T-cell (primary cell): ENCODE results near the gene PSME2. TPM values are rescaled to one million over a fixed set of nuclear protein-coding genes. Genes with fewer than 3 reads are reported as not detected.

Experiments used
- ATAC-seq, 4 experiments: fragments of 200-7000 bp in 3 of 4; fragments of 150-1000 bp in 1 of 4; cut with Tn5 transposase; replicated peaks in 1 of 4; 1 replicate in 3 of 4; 2 replicates in 1 of 4; pipeline ENCODE4 v1.10.0; 2021; ENCODE audit warnings: moderate library complexity in 3 of 4, mild to moderate bottlenecking in 2 of 4, moderate number of reproducible peaks in 1 of 4
- CTCF ChIA-PET, 2 donors: fragments of 300-600 bp; sonication (Branson Sonifier 250); formaldehyde crosslinking; loops; one replicate each; lab custom pipeline; 2022; ENCODE audit warnings: antibody characterized with exemption in 2 of 2; lab: Charles Lee
- POLR2A ChIA-PET, 2 donors: fragments of 300-600 bp; sonication (Branson Sonifier 250); formaldehyde crosslinking; loops; one replicate each; lab custom pipeline; 2022; ENCODE audit warnings: antibody characterized with exemption in 2 of 2; lab: Charles Lee
- DNase-seq, 35 experiments: peaks; one replicate each; pipeline versions ENCODE4 v3.0.0 to v3.0.0-alpha.2; 2013 to 2023
- H3K27ac ChIP-seq: one replicate; pipeline ENCODE4 v1.5.1; 2013; ENCODE audit warnings: low read length
- H3K27me3 ChIP-seq, 2 experiments: replicated peaks in 1 of 2; 1 replicate in 1 of 2; 2 replicates in 1 of 2; pipeline versions ENCODE4 v1.6.1 to v1.7.0; 2013; ENCODE audit warnings: low read length in 1 of 2, mixed read lengths in 1 of 2; ENCODE audit not compliant: control insufficient read depth in 2 of 2, insufficient read depth in 2 of 2; ENCODE audit errors: extremely low read depth in 1 of 2
- H3K36me3 ChIP-seq, 2 donors: 1 replicate in 1 of 2; 2 replicates in 1 of 2; pipeline versions ENCODE4 v1.6.1 to v1.7.0; 2013; ENCODE audit warnings: low read length in 1 of 2; ENCODE audit not compliant: control insufficient read depth in 2 of 2, insufficient read depth in 1 of 2; ENCODE audit errors: extremely low read depth in 1 of 2
- H3K4me1 ChIP-seq, 2 experiments: 1 replicate in 1 of 2; 2 replicates in 1 of 2; pipeline versions ENCODE4 v1.6.1 to v1.7.0; 2013; ENCODE audit warnings: low read length in 2 of 2, mixed read lengths in 1 of 2; ENCODE audit not compliant: insufficient read depth in 2 of 2, control insufficient read depth in 1 of 2; ENCODE audit errors: extremely low read depth in 1 of 2
- H3K4me3 ChIP-seq, 2 donors: 1 replicate in 1 of 2; 2 replicates in 1 of 2; pipeline versions ENCODE4 v1.5.1 to v1.7.0; 2013; ENCODE audit warnings: mild to moderate bottlenecking in 2 of 2, low read length in 1 of 2, moderate library complexity in 1 of 2; ENCODE audit not compliant: control insufficient read depth in 1 of 2; ENCODE audit errors: extremely low read depth in 1 of 2
- H3K9me3 ChIP-seq: 2 replicates; pipeline ENCODE4 v1.7.0; 2013
- H3K27ac Mint-ChIP-seq, 2 donors: one replicate each; pipeline ENCODE4 v1.8.0; 2020 to 2021; ENCODE audit warnings: mild to moderate bottlenecking in 2 of 2, mixed read lengths in 2 of 2
- H3K27me3 Mint-ChIP-seq, 2 donors: one replicate each; pipeline ENCODE4 v1.8.0; 2021 to 2022; ENCODE audit warnings: mixed read lengths in 2 of 2
- H3K36me3 Mint-ChIP-seq: one replicate; pipeline ENCODE4 v1.8.0; 2021; ENCODE audit warnings: mixed read lengths
- H3K4me1 Mint-ChIP-seq, 3 donors: one replicate each; pipeline ENCODE4 v1.8.0; 2020 to 2022; ENCODE audit warnings: mixed read lengths in 3 of 3, mild to moderate bottlenecking in 1 of 3
- H3K4me3 Mint-ChIP-seq, 3 donors: one replicate each; pipeline ENCODE4 v1.8.0; 2020 to 2022; ENCODE audit warnings: mild to moderate bottlenecking in 3 of 3, mixed read lengths in 3 of 3, moderate library complexity in 3 of 3
- H3K9me3 Mint-ChIP-seq, 3 donors: one replicate each; pipeline ENCODE4 v1.8.0; 2020 to 2022; ENCODE audit warnings: mixed read lengths in 3 of 3
- WGBS: methylation state at CpG from one replicate; pipeline ENCODE4 v1.1.5; 2013; ENCODE audit warnings: missing lambda C conversion rate; ENCODE audit not compliant: insufficient coverage; 5-methylcytosine and 5-hydroxymethylcytosine counted together
- total RNA-seq, 35 experiments: library from RNA in 6 of 35; stranded (reverse) in 6 of 35; fragments of 120-200 nt in 1 of 35; gene quantifications; one replicate each; pipeline versions ENCODE4 v1.2.1 to v1.2.4 and lab custom pipeline; 2013 to 2026

The PSME2 gene
- total RNA-seq, 5 donors from 2014 or later (not counting 1 experiment from before 2014, with no cell fraction given): 130 to 192 (median 159) TPM

GRCh38 chr14:24160850-24161804 is 14.7 kb upstream of the PSME2 start, which contains the start of gene IRF9:
TSS of gene IRF9 (plus strand) at chr14:24161265. CDS start at chr14:24162145, 880 bp downstream.
- peak within 1 kb of the TSS; percentile 98 to 99 for H3K27ac Mint-ChIP-seq
- ChIA-PET POLR2A (interaction anchor here (0.6 to 1.6 kb wide), 13 partner anchors 10 to 81 kb away, joined by 3 to 9 read pairs (median 3); partner anchors contain the start of genes DCAF11 (in 1 of the 2), EMC9 (in 1 of the 2), IPO4 (in 1 of the 2) and NRL (in 1 of the 2)), CTCF (interaction anchor here (0.6 to 2.0 kb wide), 22 partner anchors 9 to 149 kb away, joined by 3 to 30 read pairs (median 4); partner anchors contain the start of genes DCAF11 (in 2 of the 2), NRL (in 2 of the 2), RNF31 (in 2 of the 2) and EMC9 (in 1 of the 2))
- no peaks in the 10 kb centered on the region for H3K9me3 Mint-ChIP-seq
- peak; percentile 89 to 90 (median 90) for ATAC-seq
- H3K4me1 ChIP-seq: peaks cover 8 to 61% of the 10 kb centered on the region in 2 experiments
- H3K4me1 Mint-ChIP-seq: peaks cover 54 to 58% (median 55%) of the 10 kb centered on the region in 3 donors
- peak within 1 kb of the TSS; percentile 86 to 98 for H3K4me3 ChIP-seq
- 0% methylated on average over 9 of the region's 12 CpGs for WGBS
- H3K27me3 Mint-ChIP-seq: no peaks in the 10 kb centered on the region
- peak; percentile 90 to 99 (median 96) for DNase-seq
- H3K27ac ChIP-seq: peak within 1 kb of the TSS; percentile 89
- no peaks in the 10 kb centered on the region for H3K27me3 ChIP-seq
- H3K36me3 Mint-ChIP-seq: peaks cover 54% of the 10 kb centered on the region
- no peaks in the 10 kb centered on the region for H3K9me3 ChIP-seq
- peak within 1 kb of the TSS; percentile 92 to 94 (median 92) for H3K4me3 Mint-ChIP-seq
- peaks cover 30 to 66% of the 10 kb centered on the region in 2 donors for H3K36me3 ChIP-seq

- H3K9me3 ChIP-seq: no peaks in the 10 kb centered on the region
- DNase-seq (no peak), ATAC-seq (peak in 1 of 4 experiments; percentile 0)
- no peak overlapping the region for H3K4me3 ChIP-seq
- CTCF ChIA-PET: interaction anchor here (0.9 to 2.0 kb wide), 15 partner anchors 9 to 80 kb away, joined by 3 to 30 read pairs (median 5); partner anchors contain the start of genes DCAF11 (in 2 of the 2), NRL (in 2 of the 2), RNF31 (in 2 of the 2) and EMC9 (in 1 of the 2)
- Mint-ChIP-seq H3K27me3 (no peaks in the 10 kb centered on the region), H3K4me3 (peak overlapping the region in 2 of 3 donors; percentile 37 to 92), H3K4me1 (peaks cover 48 to 52% (median 51%) of the 10 kb centered on the region in 3 donors), H3K27ac (peak overlapping the region; percentile 98 to 99), H3K36me3 (peaks cover 53% of the 10 kb centered on the region), H3K9me3 (no peaks in the 10 kb centered on the region)
- POLR2A ChIA-PET: interaction anchor here (0.6 to 1.6 kb wide), 8 partner anchors 11 to 52 kb away, joined by 3 to 9 read pairs (median 4); partner anchors contain the start of genes DCAF11 (in 1 of the 2), EMC9 (in 1 of the 2), NRL (in 1 of the 2) and PSME1 (in 1 of the 2)
- H3K4me1 ChIP-seq: peaks cover 8 to 54% of the 10 kb centered on the region in 2 experiments
- peaks cover 32 to 66% of the 10 kb centered on the region in 2 donors for H3K36me3 ChIP-seq
- no peaks in the 10 kb centered on the region for H3K27me3 ChIP-seq
- 100% methylated on average over 4 of the region's 4 CpGs for WGBS
- peak overlapping the region; percentile 89 for H3K27ac ChIP-seq
Measured at GRCh38 chr14:24160499-24160849, 14.1 kb upstream of the PSME2 start.

- H3K4me1 Mint-ChIP-seq: peaks cover 43 to 48% (median 45%) of the 10 kb centered on the region in 3 donors
- H3K27ac ChIP-seq: peak overlapping the region; percentile 89
- ChIA-PET POLR2A (interaction anchor here (0.6 to 1.0 kb wide), 4 partner anchors 11 to 44 kb away, joined by 3 to 4 read pairs (median 3); no protein-coding TSS in a partner anchor), CTCF (interaction anchor here (0.9 to 1.9 kb wide), 9 partner anchors 8 to 69 kb away, joined by 3 to 30 read pairs (median 5); partner anchors contain the start of genes DCAF11 (in 2 of the 2), NRL (in 2 of the 2), RNF31 (in 2 of the 2) and PSME2 (in 1 of the 2))
- peaks cover 52% of the 10 kb centered on the region for H3K36me3 Mint-ChIP-seq
- no peaks in the 10 kb centered on the region for H3K27me3 ChIP-seq
- ATAC-seq: no peak
- H3K4me1 ChIP-seq: peaks cover 8 to 49% of the 10 kb centered on the region in 2 experiments
- no peak for DNase-seq
- 98% methylated on average over 9 of the region's 11 CpGs for WGBS
- H3K9me3 ChIP-seq: no peaks in the 10 kb centered on the region
- H3K27ac Mint-ChIP-seq: peak overlapping the region; percentile 98 to 99
- peaks cover 33 to 66% of the 10 kb centered on the region in 2 donors for H3K36me3 ChIP-seq
- H3K9me3 Mint-ChIP-seq: no peaks in the 10 kb centered on the region
- peak overlapping the region in 1 of 3 donors; percentile 37 for H3K4me3 Mint-ChIP-seq
- H3K27me3 Mint-ChIP-seq: no peaks in the 10 kb centered on the region
- no peak overlapping the region for H3K4me3 ChIP-seq
Measured at GRCh38 chr14:24159777-24160498, 13.5 kb upstream of the PSME2 start.

- H3K27me3 ChIP-seq: no peaks in the 10 kb centered on the region
- no peak overlapping the region for H3K4me3 Mint-ChIP-seq
- peaks cover 41% of the 10 kb centered on the region for H3K36me3 Mint-ChIP-seq
- no peaks in the 10 kb centered on the region for H3K9me3 ChIP-seq
- H3K27ac Mint-ChIP-seq: peak overlapping the region; percentile 52 to 76
- no peak overlapping the region for H3K4me3 ChIP-seq
- ATAC-seq: no peak
- POLR2A ChIA-PET: no interaction called here
- no peak overlapping the region for H3K27ac ChIP-seq
- WGBS: 95% methylated on average over 9 of the region's 12 CpGs
- H3K4me1 ChIP-seq: peaks cover 4 to 23% of the 10 kb centered on the region in 2 experiments
- CTCF ChIA-PET: no interaction called here
- no peaks in the 10 kb centered on the region for H3K27me3 Mint-ChIP-seq
- peaks cover 25 to 55% of the 10 kb centered on the region in 2 donors for H3K36me3 ChIP-seq
- H3K4me1 Mint-ChIP-seq: peaks cover 17 to 25% (median 23%) of the 10 kb centered on the region in 3 donors
- no peak for DNase-seq
- no peaks in the 10 kb centered on the region for H3K9me3 Mint-ChIP-seq
Measured at GRCh38 chr14:24157331-24157730, 10.9 kb upstream of the PSME2 start.

GRCh38 chr14:24156840-24157239 is 10.4 kb upstream of the PSME2 start:
- Histone ChIP-seq H3K4me3 (no peak overlapping the region), H3K27ac (no peak overlapping the region), H3K4me1 (peaks cover 4 to 18% of the 10 kb centered on the region in 2 experiments), H3K27me3 (no peaks in the 10 kb centered on the region), H3K36me3 (peaks cover 25 to 60% of the 10 kb centered on the region in 2 donors), H3K9me3 (no peaks in the 10 kb centered on the region)
- no peaks in the 10 kb centered on the region for H3K27me3 Mint-ChIP-seq
- POLR2A ChIA-PET: no interaction called here
- peaks cover 13 to 23% (median 21%) of the 10 kb centered on the region in 3 donors for H3K4me1 Mint-ChIP-seq
- peak overlapping the region; percentile 29 to 76 for H3K27ac Mint-ChIP-seq
- no peak for DNase-seq
- no peaks in the 10 kb centered on the region for H3K9me3 Mint-ChIP-seq
- H3K36me3 Mint-ChIP-seq: peaks cover 39% of the 10 kb centered on the region
- H3K4me3 Mint-ChIP-seq: no peak overlapping the region
- ATAC-seq: no peak
- WGBS: 100% methylated on average over 1 of the region's 1 CpG
- CTCF ChIA-PET: no interaction called here
